Measurements from ENCODE around the gene LIMA1.
"Not testable (repeated sequence)": the region's sequence is repeated elsewhere in the genome, so short reads cannot be mapped to it uniquely, and the experiment has no call there.

LIMA1 gene

DNA sequence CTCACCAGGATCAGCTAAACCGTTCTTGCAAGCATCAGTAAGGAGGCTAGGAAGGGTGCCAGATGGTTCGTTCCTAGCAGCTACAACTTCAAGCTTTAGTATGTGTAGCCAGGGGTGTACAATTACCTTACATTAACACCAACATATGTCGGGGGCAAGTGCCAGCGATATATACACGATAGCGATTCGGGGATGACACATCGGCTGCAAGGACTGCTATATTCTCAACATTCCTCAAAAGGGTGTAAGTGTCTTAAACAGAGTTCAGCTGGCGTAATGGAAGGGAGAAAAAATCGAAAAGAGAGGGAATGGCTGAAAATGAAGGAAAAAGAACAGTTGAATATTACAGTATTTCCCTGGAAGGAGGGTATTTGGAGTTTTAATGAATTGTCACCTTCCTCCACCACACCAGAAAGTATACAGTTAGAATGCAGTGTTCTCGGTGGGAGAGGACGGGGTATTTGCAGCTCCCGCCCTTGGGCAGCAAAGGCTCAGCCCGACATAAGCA lies 545 bp downstream of the LIMA1 start:
- DNase-seq: no peak

- no peak for DNase-seq
These were observed 3.8 kb downstream of the LIMA1 start for GRCh38 chr12:50279501-50279900.

DNA sequence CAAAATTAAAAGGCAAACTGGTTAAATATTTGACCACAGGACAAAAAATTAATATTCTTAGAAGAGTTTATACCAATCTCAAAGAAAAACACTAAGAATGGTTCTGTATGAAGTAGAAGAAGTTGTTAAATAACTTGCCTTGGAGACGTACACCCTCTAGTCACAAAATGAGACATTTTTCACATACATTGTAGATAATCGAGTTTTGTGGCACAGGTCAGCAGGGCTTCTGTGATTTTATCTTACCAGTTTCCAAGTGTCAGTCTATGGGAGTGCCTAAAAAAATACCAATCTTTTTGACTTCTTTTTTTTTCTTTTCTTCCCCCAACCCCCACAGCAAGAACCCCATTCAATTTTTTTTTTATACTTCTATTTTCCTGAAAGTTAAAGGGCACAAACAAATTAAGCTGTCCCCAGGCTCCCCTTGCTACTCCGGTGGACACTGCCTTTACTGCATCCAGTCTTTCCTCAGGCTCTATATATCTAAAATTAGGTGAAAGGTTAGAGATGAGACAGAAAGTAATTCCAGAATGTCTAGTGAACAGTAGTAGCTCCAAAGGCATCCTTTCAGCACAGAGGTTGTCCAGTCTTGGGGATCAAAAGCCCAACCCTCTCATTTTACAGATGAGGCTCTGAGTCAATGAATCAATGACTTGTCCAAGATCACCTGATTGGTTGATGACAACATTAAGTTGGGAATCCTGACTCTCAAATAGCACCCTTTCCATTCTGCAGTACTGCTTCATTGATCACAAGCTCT lies 6.2 kb downstream of the LIMA1 start:
- DNase-seq: no peak

GRCh38 chr12:50276068-50276467 lies 7.3 kb downstream of the LIMA1 start:
- DNase-seq: no peak

- no peak for DNase-seq
These were observed 7.8 kb downstream of the LIMA1 start for GRCh38 chr12:50275556-50275955.

DNA sequence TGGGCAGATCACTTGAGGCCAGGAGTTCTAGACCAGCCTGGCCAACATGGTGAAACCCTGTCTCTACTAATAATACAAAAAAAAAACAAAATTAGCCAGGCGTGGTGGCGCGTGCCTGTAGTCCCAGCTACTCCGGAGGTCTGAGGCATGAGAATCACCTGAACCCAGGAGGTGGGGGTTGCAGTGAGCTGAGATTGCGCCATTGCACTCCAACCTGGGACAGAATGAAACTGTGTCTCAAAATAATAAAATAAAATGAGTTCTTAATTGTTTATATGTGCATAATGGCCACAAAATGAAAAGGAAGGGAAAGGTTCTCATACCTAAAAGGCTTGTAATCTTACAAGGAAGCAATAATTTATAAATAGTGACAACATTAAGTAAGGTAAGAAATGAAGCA lies 8.2 kb downstream of the LIMA1 start:
- not testable (repeated sequence) for DNase-seq

DNA sequence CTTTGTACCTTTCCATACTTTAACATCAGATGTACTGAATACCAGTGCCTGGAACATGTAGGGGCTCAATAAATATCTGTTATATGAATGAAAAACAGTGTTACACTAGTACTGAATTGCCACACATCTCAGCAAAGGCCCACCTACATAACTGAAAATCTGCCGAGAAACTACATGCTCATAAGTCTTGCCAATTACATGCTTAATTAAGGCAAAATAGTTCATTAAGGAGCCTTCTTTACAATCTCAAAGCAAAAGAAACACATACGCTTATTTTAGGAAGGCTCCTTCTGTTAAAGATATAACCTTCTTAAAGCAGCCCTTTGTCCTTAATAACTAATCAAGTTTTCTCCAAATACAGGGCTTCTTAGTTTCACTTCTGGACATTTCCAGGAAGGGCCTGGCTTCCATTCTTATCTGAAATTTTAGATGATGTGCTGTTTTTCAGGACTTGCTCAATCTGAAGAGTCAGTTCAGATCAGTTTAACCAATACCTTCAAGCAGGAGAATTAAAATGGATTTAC lies 11.5 kb downstream of the LIMA1 start:
- DNase-seq: no peak

- no peak for DNase-seq
These were observed 14.8 kb downstream of the LIMA1 start for GRCh38 chr12:50268482-50268881.

- DNase-seq: no peak
These were observed 17.4 kb downstream of the LIMA1 start for GRCh38 chr12:50265770-50266524.

DNA sequence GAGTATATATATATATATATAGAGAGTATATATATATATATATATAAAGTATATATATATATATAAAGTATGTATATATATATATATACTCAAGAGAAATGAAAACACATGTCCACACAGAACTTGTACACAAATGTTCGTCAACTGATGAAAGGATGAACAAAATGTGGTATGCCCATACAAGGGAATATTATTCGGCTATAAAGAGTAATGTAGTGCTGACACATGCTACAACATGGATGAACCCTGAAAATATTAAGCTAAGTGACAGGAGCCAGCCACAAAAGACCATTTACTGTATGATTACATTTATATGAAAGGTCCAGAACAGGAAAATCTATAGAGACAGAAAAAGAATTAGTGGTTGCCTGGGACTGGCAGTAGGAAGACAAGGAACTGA lies 19.5 kb downstream of the LIMA1 start:
- DNase-seq: no peak

- no peak for DNase-seq
These were observed 21.7 kb downstream of the LIMA1 start for GRCh38 chr12:50261654-50262053.

DNA sequence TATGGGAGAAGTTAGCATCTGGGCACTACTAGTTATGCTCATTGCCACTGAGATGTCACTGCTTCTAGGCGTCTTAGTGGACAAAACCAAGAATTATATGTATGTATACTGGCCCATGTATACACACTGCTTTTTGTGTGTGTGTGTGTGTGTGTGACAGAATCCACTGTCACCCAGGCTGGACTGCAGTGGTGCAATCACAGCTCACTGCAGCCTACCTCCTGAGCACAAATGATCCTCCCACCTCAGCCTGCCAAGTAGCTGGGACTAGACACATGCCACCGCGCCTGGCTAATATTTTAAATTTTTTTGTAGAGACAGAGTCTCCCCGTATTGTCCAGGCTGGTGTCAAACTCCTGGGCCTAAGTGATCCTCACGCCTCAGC lies 25.2 kb downstream of the LIMA1 start:
- no peak for DNase-seq

DNA sequence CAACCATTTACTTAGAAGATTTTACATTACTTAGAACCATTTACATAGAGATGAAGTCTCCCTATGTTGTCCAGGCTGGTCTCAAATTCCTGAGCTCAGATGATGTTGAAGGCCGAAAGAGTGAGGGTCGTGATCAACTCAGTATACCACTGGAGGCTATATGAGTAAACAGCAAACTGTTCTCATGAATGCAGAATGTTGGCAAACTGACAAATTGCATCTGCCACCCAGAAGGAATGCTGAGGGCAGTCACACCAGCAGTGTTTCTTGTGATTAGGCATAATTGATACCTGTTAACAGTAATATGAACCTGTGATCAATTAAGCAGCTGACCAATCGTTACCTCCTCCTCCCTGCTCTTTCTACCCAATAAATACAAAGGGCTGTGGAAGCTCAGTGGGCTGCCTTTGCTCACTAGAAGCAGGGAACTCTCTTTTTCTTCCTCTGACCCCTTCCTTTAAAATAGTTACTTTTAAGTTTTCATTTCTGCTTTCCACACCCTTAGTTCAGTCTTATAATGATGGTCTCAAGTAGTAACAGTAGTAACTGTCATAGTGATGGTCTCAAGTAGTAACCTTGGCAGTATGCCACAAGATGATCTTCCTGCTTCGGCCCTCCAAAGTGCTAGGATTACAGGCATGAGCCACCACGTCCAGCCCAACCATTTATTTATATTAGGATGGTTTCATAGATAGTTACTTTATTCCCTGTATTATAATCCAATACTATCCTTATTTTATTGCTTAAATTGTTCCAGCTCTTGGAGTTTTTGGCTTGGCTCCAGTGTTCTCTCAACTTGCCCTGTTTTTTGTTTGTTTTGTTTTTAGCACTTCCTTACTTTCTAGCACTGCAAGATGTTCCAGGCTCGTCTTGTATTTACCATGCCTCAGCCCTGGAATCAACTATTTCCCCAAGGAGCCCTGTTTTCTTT lies 25.8 kb downstream of the LIMA1 start:
- DNase-seq: no peak

DNA sequence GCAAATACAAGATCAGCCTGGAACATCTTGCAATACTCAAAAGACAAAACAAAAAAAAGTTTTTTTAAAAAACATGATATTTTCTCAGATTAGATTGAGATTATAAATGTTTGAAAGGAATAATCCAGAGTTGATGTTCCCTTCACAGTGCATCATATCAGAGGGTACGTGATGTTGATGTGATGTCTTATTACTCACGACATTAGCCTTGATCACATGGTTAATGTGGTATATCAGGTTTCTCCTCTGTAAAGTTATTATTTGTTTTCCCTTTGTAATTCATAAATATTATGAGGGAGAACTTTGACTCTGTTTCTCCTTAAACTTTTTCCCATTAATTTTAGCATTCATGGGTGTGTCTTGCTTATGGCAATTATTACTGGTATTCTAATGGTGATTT lies 26.6 kb downstream of the LIMA1 start:
- no peak for DNase-seq

- no peak for DNase-seq
These were observed 30.2 kb downstream of the LIMA1 start for GRCh38 chr12:50252977-50253602.

DNA sequence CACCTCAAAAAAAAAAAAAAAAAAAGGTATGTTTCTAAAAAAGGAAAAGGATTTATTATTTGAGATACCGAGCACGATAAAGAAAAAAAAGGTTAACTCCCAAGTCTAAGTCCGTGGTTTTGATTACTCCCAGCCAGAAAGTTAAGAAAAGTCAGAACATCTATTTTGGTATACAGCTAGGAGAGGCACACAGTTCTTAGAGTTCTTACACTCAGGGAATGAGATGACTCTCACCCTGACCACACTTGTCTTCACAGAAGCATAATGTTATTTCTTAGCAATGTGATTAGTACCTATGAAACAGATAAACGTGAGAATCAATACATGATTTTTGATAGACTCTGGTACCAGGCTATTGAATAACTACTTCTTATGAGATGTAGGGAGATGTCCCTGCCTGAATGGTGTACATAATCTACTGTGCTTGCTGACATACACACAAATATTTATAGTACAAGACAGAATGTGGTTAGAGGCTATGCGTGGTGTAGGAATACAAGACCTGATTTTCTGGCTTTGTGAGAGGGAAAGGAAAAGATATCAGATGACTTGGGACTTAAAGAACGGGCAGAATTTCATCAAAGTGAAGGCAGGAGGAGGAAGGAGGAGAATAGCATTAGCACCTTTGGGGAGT lies 31.6 kb downstream of the LIMA1 start:
- no peak for DNase-seq

DNA sequence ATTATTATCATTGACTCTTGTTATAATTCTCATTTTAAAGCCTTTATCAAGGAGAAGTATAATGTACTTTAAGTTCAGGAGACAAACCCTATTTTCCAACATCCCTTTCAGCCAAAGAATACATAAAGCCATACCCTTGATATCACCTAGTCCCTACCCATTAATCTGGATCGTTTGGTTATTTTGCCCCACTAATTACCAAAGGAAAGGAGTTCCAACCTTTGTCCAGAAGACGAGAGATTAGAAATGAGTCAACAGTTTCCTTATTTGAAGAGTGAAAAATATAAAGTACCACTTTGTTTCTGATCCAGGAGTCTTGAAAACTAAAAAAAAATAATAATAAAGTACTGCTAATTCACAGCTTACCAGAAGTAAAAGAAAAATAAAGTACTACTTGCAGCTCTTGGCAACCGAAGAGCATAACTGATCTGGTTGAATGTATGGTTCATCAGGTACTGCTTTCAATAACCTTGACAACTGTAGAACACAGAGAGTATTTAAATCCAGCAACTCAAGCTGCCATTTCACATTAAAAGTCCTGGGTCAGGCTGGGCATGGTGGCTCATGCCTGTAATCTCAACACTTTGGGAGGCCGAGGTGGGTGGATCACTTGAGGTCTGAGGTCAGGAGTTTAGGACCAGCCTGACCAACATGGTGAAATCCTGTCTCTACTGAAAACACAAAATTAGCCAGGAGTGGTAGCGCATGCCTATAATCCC lies 33.7 kb downstream of the LIMA1 start:
- DNase-seq: peak; percentile 15

GRCh38 chr12:50248883-50249282 lies 34.4 kb downstream of the LIMA1 start:
- no peak for DNase-seq

DNA sequence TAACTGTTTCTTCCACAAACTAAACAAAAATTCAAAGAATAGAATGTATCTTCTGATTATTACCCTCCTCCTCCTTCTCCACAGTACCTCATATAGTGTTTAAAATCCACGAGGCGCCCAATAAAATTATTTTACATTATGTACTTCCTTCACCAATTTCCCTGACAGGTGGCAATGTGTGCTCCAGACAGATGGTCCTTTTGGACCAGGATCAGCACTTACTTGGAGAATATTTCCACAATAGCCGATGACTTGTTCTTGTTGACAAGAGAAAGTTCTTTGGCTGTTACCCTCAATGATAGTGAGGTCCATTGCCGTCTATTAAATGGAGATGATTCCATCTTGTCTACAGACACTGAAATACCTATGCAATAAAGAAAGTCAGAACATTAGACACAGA lies 34.9 kb downstream of the LIMA1 start:
- no peak for DNase-seq

DNA sequence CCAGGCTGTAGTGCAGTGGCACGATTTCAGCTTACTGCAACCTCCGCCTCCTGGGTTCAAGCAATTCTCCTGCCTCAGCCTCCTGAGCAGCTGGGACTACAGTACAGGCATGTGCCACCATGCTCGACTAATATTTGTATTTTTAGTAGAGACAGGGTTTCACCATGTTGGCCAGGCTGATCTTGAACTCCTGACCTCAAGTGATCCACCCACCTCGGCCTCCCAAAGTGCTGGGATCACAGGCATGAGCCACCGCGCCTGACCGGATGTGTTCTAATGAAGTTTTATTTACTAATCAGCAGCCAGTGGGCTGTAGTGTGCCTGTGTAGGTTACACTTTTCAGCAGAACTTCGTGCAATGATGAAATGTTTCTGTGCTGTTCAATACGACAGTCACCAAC lies 35.7 kb downstream of the LIMA1 start:
- DNase-seq: not testable (repeated sequence)
